CD4-positive, alpha-beta T cell treated with Interferon gamma for 1 hour (primary cell): ENCODE data around the gene RIMKLB.
"Not testable (repeated sequence)": the region's sequence is repeated elsewhere in the genome, so short reads cannot be mapped to it uniquely, and the experiment has no call there.

Experiments used
- DNase-seq: peaks from one replicate; pipeline ENCODE4 v3.0.0-alpha.2; 2020

The RIMKLB gene

DNA sequence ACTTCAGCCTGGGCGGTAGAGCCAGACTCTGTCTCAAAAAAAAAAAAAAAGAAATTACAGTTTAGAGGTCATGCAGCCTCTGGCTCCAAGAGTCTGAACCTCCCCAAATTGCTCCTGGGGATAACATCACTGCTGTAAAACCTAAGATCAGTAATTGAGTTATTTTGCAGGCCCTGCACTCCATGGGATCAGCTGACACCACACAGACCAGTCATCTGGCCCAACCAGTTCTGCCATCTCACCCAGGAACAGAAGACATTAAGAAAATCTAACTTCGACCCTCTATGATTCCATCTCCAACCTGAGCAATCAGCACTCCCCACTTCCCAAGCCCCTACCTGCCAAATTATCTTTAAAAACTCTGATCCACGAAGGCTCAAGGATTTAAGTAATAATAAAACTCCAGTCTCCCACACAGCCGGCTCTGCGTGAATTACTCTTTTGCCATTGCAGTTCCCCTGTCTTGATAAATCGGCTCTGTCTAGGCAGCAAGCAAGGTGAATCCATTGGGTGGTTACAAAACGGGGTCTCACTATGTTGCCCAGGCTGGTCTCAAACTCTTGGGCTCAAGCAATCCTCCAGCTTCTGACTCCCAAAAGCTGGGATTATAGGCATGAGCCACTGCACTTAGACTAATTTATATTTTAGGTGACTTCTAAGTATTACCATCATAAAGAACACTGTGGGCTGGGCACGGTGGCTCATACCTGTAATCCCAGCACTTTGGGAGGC, 123.1 kb downstream of the RIMKLB start:
- not testable (repeated sequence) for DNase-seq

DNA sequence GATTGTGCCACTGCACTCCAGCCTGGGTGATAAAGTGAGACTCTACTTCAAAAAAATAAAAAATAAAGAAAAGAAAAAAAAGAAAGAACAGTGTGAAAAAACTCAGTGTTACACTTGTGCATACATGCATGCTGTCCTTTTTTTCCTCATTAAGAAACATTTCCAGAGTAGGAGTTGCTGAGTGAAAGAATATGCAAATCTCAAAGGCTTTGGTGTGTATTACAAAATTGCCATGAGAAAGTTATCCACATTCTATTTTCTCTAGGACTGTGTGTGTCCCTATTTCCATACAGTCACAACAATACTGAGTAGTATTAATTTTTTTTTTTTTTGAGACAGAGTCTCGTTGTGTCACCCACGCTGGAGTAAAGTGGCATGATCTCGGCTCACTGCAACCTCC, 123.8 kb downstream of the RIMKLB start:
- no peak for DNase-seq

DNA sequence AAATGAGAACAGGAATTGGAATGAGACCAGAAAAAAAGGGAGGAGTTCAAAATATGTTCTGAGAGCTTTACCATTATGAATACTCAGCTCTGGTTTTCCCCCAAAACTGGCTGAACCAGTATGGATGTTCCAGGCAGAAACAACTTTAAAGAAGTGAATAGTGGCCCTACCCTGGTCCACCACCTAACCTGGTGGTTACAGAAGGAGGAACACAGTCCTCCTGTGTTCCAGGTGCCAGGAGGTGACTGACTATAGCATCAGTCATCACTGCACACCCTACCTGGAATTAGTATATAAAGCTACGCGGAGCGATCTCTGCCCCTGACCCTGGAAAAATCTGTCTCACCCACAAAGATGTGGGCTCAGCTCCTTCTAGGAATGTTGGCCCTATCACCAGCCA, 124.5 kb downstream of the RIMKLB start, which contains the start of gene A2ML1:
TSS of gene A2ML1 (plus strand) at position 324 of the 400 bp plus-strand sequence. CDS start at position 355, 31 bp downstream.
- DNase-seq = no peak

DNA sequence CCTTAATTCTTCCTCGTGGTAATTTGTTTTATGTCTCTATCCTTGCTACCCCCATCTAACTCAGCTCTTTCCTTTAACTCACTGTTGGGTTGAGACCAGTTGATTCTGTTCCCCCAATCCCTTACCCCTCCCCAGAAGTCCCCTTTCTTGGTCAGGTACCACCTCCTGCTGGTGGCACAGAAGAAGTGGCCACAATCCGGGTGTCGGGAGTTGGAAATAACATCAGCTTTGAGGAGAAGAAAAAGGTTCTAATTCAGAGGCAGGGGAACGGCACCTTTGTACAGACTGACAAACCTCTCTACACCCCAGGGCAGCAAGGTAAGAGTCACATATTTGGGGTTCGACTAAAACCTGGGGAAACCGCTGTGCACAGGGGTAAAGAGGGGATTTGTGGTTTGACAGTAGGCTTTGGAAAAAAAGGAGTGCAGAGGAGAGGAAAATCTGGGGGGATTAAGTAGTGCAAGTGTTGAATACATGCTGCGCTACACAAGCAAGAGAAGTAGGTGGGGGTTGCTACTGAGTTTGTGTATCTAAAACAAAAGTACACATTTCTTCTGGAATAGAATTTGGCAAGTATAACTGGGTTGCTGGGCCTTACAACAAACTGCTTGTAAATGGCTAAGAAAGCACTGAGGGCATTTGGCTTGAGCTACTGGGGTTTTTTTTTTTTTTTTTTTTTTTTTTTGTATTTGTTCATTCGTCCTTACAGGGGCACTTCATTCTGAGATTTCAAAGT, 125.9 kb downstream of the RIMKLB start:
- DNase-seq = no peak

DNA sequence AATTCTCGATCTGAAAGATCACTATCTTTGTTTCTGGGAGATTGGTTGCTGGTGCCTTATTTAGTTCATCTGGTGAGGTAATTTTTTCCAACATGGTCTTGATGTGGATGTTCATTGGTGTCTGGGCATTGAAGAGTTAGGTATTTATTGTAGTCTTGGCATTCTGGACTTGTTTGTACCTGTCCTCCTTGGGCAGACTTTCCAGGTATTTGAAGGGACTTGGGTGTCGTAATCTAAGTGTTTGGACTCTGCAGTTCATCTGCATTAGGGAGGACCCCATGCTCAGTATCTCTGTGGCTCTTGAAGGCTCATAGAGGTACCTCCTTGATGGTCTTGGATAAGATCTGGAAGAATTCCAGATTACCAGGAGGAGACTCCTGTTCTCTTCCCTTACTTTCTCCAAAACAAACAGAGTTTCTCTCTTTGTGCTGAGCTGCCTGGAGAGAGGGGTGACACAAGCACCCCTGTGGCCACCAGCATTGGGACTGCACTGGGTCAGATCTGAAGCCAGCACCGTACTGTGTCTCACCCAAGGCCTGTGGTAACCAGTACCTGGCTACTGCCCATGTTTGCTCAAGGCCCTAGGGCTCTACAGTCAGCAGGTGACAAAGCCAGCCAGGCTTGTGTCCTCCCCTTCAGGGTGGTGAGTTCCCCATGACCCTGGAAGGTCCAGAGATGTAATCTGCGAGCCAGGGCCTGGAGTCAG, 129.9 kb downstream of the RIMKLB start:
- DNase-seq = no peak

DNA sequence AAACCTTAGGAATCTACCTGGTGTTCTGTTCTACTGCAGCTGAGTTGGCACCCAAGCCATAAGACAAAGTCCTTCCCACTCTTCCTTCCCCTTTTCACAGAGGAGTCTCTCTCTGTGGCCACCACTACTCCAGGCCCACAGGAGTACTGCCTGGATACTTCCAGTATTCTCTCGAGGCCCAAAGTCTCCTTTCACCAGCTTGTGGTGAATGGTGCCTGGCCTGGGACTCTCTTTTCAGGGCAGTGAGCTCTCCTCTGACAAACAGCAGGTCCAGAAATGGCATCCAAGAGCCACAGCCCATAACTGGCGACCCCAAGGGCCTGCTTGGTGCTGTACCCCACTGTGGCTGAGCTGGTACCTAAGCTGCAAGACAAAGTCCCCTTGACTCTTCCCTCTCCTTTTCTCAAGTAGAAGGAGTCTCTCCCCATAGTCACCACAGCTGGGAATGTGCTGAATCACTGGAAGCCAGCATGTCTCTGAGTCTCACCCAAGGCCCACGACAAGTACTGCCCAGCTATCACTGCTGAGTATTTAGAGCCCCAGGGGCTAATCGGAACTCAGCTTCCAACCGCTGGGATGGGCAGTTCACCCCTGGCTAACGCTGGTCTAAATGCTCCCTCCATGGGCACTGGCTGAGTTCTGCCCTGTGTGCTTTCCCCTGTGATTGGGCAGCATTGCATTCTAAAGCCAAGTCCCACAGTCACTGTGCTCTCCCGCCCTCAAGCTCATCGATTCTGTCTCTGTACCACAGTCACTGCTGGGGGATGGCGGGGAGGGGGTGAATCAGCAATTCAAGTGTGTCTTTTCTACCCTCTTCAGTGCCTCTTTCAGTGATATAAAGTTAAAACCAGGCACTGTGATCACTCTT, 130.7 kb downstream of the RIMKLB start:
- DNase-seq = no peak

DNA sequence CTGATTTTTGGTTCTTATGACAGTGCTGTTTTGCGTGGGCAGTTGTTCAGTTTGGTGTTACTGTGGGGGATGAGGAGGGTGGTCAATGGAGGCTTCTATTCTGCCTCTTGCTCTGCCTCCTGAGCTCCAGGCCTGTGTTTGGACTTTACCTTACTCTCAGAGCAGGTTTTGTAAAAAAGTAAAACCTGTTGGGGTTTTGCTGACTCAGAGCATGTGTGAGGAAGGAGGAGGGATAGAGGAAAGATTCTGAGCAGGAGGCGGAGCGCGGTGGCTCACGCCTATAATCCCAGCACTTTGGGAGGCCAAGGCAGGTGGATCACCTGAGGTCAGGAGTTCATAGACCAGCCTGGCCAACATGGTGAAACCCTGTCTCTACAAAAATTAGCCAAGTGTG, 131.3 kb downstream of the RIMKLB start:
- no peak for DNase-seq

DNA sequence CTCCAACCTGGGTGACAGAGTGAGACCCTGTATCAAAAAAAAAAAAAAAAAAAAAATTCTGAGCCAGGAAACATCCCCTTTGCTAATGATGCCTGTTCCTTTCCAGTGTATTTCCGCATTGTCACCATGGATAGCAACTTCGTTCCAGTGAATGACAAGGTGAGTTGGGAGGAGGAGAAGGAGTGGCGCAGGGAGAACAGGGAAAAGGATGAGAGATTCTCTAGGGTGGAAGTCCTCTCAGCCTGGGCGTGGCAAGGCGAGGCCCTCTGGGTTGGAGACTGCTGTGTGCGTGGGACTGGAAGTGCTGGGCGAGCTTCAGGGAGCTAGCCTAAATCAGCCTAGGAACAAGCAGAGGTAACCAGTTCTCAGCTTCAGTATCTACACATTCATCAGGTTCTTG, 131.8 kb downstream of the RIMKLB start:
- no peak for DNase-seq

DNA sequence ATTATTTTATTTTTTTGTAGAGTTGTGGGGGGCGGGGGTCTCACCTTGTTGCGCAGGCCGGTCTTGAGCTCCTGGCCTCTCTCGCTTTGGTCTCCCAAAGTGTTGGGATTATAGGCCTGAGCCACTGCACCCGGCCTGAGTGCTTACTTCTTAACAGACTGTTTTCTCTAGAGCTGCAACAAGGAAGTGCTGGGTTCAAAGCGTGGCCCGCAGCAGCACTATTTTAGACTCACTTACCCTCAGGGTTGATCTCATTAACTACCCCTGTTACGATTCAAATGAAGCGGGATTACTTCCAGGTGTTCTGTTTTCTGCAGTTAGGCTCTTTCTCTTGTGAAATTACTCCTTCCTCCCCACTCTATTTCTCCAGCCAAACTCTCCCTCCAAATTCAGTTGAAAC, 133.3 kb downstream of the RIMKLB start:
- no peak for DNase-seq

DNA sequence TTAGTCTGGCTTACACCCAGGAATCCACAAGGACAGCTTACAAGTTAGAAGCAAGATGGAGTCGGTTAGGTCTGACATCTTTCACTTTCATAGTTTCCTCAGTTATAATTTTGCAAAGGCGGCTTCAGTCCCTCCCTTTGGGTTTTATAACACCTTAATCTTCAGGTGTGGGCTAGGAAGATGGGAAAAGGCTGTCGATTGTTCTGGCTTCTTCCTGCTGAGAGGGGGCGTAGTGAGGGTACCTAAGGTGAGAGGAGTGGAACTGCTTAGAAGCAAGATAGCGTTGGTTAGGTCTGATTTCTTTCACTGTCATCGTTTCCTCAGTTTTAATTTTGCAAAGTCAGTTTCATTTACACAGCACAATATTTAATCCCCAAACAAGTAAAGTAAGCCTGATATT, 134.7 kb downstream of the RIMKLB start:
- no peak for DNase-seq
